CD4-positive, alpha-beta T cell treated with Interleukin-6 at 100 ng/mL for 8 hours (primary cell): ENCODE results near the gene CSMD2.

ENCODE experiments used
- DNase-seq: peaks from one replicate; pipeline ENCODE4 v3.0.0-alpha.2; 2020; ENCODE audit warnings: mixed read lengths, low spot score

Gene CSMD2

GRCh38 chr1:33899746-33900145, 265.3 kb downstream of the CSMD2 start:
- DNase-seq = no peak

- no peak for DNase-seq
Measured at GRCh38 chr1:33898881-33899280, 266.1 kb downstream of the CSMD2 start.

DNA sequence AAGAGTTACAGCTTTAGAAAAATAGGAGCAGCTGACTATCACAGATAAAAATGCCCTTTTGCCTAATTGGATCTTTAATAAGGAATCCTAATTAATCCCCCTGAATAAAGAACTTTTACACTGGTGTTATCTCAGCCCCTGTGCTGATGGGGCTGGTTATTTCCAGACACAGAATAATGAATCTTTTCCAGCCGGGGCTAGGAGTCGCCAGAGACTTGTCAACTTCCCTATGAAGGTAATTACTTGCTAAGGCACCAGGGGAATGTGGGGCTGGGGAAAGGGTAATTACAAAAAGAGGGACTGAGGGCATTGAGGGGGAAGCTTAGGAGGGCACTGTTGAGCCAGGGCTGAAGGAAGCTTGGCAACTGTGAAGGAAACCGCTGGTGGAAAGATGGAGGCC, 266.6 kb downstream of the CSMD2 start:
- no peak for DNase-seq

DNA sequence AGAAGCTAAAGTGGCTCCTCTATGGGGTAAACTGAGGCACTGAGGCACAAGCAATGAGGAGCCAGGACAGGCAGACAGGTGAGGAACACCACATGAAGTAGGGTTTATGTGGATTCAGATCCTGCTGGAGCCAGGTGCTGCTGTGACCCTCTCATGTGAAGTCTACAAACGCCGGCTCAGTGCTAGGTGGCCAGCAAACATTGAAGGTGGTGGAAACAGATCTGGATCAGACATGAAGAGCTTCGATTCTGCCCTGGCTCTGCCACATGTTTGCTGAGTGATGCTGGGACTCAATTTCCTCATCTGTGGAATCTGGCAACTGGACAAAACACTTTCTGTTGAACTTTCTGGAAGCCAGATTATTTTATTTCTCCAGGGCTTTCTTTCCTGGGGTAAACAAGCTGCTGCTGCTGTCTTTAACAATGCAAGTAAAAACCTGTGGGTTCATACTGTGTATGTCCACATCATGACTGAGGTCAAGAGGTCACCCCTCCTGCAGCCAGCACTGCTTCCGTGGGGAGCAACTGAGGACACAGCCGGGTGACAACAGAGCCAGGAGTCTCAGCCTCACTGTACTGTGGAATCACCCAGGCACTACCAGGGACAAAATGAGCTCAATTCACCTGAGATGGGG, 267.8 kb downstream of the CSMD2 start:
- DNase-seq = no peak

GRCh38 chr1:33895976-33896375, 269.1 kb downstream of the CSMD2 start:
- DNase-seq = no peak

DNA sequence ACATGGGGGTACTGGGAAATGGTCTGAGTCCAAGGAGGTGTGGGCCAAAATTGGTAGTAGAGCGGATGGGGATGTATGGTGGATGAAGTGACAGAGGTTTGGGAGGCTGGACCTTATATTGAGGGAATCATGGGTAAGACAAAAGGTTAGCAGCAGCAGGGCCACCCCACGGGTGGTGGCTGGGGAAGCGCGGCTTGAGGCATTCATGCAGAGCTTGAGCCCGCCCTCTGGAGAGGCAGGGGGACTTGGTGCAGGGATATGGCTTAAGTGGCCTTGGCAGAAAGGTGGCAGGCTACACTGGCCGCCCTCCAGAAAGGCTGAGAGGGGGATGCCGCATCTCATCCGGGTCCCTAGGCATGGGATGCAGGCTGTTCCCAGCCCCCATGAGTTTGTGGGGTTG, 269.6 kb downstream of the CSMD2 start:
- DNase-seq = no peak

DNA sequence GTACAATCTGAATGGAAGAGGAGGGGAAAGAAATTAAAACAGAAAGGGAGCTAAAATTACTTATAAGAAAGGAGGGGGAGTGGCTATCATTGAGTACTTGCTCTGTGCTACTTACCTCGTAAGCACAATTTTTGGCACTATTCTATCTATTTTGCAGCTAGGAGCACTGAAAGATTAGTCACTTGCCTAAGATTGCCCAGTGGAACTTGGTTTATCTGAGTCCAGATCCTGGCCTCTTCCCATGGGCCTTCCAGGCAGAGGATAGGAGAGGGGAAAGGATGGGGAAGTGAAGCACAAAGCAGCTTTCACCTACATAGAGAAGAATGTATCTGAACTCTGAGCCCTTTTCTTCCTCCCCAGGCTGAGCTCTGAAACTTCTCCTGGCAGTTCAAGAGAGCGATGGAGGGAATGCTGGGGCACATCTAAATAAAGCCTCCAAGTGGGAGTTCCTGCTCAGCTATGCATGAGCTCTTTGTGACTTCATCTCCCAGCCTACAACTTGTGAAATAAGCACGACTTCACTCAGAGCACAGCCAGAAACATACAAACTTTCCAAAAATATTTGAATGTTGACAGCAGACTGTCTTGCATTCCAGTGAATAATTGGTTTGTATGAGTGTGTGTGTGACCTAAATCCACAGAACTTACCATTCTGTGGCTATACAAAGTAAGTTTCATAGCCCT, 271.7 kb downstream of the CSMD2 start:
- DNase-seq = no peak

- DNase-seq = no peak
Measured at GRCh38 chr1:33886496-33886895, 278.5 kb downstream of the CSMD2 start.

DNA sequence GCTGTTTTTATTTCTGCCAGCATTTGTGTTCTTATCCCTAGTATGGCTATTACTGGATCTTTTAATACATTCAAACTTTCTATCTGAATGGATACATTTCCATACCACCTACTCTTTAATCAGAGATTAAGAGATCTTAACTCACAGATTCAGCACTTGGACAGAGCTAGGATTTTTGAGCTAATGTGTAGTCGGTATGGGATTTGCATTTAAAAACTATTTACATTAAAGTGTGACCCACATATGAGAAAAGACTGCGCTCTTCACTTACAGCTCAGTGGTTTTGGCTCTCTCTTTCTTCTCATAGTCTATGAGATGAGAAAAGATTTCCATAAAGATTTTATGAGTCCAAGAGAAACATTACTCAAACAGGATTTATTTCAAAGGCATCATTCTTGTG, 284.7 kb downstream of the CSMD2 start:
- no peak for DNase-seq

DNA sequence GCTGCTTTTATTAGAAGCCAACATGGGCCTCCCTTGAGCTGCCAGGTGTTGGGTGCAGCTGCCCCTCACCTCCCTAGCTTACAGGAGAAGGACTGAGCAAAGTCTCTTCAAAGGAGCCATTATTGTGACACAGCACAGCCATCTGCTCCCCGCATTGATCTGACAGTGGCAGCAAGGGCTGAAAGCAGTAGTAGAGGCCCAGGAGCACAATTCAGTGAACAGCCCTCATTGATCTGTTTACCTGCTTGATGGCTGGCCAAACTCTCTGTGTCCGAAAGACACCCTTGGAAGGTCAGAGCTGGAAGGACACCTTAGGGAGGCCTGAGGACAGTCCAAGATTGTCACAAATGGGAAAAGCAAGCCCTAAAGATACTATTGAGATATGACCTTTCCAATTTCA, 286.6 kb downstream of the CSMD2 start:
- no peak for DNase-seq

DNA sequence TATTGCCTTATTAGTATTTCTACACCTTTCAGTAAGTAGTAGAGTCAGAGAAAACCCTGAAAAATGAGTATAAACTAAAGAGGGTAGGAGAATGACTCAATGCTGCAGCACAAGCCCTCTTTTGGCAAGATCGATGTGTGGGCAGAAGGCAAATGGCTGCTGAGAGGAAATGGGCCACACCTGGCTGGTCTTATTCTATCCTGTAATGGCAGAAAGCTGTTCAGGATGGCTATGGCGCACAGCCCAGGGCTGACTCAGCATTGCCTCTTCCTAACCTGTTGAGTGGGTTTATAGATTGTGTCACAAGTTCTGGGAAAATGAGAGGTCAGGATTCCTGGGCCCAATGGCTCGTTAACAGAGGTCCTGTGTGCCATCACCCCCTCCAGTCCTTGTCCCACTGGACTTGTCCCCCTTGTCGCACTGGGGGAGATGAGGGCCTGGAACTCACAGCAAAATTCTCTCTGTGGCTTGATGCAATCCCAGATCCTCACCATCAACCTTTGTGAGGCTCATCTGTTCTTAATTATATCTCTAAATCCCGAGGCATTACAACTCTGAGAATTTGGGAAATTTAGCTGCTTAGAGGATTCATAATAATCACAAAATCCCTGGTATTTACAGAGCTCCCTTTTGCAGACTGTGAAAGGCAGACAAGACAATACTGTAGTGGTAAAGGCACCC, 287.9 kb downstream of the CSMD2 start:
- no peak for DNase-seq

GRCh38 chr1:33875862-33876261, 289.2 kb downstream of the CSMD2 start:
- no peak for DNase-seq

DNA sequence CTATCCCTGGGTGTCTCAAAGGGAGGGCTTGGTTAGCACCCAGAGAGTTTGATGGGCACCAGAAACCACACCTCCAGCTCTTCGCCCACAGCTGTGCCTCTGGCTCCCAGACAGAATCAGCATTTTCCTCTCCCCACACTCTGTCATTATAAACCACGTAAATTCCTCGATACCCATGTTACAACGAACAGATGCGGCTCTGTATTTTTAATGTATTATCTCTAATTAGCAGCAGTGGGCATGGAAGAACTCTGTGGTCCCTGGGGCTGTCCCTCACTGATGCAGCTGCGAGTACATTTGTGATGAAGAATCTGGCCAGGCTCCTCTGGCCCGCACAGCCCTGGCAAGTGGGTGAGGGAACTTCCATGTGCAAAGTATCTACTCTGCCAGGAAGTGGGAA, 290.4 kb downstream of the CSMD2 start:
- no peak for DNase-seq

- DNase-seq = no peak
Measured at GRCh38 chr1:33872683-33873082, 292.3 kb downstream of the CSMD2 start.

DNA sequence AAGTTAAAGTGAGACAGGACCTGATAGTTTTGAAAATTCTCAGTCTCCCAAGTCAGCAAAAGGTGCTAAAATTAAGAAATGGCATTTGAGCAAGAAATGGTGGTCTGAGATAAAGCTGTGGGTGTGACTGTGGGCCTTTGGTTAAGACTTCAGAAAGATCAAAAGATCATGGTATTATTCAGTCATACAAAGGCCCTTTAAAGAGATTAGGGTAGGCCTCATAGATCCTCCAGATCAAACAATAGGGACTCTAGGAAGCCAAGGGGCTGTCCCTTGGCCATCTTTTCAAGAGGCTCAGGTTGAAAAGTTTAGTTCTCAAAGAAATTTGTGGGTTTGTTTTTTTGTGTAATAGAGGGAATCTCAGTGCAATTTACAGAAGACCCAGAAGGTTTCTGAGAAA, 292.8 kb downstream of the CSMD2 start:
- no peak for DNase-seq

DNA sequence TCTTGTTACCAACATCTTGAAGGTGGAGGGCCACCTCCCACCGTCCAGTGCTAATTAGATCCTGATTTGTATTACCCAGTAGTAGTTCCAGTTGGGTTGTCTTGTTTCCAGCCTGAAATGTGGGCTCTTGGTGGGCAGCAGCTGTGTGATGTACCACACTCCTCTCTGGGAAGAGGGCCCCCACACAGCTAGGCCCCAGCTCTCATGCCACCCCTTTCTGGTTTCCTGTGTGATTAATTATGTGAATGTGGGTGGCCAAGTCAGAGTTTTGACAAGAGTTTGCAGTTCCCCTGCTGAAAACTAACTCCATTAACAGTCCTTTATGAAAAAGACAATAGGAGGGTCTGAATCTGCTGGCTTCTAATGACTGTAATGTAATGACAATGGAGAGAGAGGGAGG, 297.3 kb downstream of the CSMD2 start:
- no peak for DNase-seq

- no peak for DNase-seq
Measured at GRCh38 chr1:33866281-33866680, 298.7 kb downstream of the CSMD2 start.

GRCh38 chr1:33864460-33865389, 300.3 kb downstream of the CSMD2 start:
- DNase-seq = no peak

DNA sequence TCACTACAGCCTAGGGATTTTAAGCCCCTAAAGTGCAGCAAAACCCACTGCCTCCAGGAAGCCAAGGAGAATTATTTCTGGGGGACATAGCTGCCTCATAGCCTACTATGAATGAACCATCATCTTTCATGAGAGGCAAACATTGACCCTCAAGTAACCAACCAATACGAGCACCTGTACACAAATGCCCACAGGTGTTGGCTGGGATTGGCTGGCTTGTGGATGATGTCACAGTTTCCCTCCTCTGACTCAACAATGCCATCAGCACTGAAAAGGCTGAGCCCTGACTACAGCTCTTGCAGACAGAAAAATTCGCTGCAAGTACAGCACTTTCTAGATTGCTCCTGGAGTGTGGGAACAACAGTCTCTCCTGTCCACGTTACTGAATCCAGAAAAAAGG, 301.3 kb downstream of the CSMD2 start, which contains the start of gene HMGB4:
HMGB4 (plus strand) TSS at position 301 of the 400 bp plus-strand sequence. CDS start 113 bp downstream, outside the sequence.
- DNase-seq = no peak

DNA sequence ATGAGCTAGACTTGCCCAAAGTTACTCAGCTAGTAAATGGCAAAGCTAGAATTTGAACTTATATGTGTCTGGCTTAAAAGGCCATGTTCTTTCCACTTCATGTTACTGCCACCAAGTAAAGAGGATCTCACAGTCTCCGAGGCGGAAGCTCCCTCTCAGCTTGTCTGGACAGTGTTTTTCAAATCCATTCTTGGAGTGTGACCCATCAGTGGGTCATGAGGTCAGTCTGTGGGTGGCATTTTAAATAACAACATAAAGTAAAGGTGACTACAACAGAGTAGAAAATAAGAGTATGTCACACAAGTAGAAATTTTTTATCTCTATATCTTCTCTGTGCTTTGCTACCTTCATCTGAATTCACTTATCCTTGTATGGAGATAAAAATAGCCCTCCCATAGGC, 304.4 kb downstream of the CSMD2 start:
- DNase-seq = no peak

DNA sequence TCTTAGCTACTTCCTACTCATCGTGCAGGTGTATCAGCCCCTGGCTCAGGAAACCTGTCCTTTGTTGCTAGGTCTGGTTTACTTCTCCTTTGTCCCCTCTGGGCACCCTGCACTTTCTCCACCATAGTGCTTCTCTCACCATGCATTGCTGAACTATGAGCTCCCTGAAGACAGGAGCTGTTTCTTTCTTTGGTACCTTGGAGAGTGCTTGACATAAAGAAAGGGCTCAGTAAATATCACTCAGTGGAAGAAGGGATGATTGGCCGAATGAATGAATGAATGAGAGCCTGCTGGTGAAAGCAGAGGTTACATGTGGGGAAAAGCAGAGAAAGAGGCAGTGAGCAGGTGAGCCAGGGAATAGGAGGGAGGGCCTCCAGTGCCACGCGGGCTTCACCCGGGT, 310.9 kb downstream of the CSMD2 start:
- DNase-seq = no peak

- no peak for DNase-seq
Measured at GRCh38 chr1:33853431-33853830, 311.6 kb downstream of the CSMD2 start.
